T-cell (primary cell): Measurements from ENCODE around the gene RAET1L. TPM values are rescaled to one million over a fixed set of nuclear protein-coding genes. Genes with fewer than 3 reads are reported as not detected.
"Not testable (repeated sequence)": the region's sequence is repeated elsewhere in the genome, so short reads cannot be mapped to it uniquely, and the experiment has no call there.

Experiments
- ATAC-seq, 4 experiments: fragments of 200-7000 bp in 3 of 4; fragments of 150-1000 bp in 1 of 4; cut with Tn5 transposase; replicated peaks in 1 of 4; 1 replicate in 3 of 4; 2 replicates in 1 of 4; pipeline ENCODE4 v1.10.0; 2021; ENCODE audit warnings: moderate library complexity in 3 of 4, mild to moderate bottlenecking in 2 of 4, moderate number of reproducible peaks in 1 of 4
- CTCF ChIA-PET, 2 donors: fragments of 300-600 bp; sonication (Branson Sonifier 250); formaldehyde crosslinking; loops; one replicate each; lab custom pipeline; 2022; ENCODE audit warnings: antibody characterized with exemption in 2 of 2; lab: Charles Lee
- POLR2A ChIA-PET, 2 donors: fragments of 300-600 bp; sonication (Branson Sonifier 250); formaldehyde crosslinking; loops; one replicate each; lab custom pipeline; 2022; ENCODE audit warnings: antibody characterized with exemption in 2 of 2; lab: Charles Lee
- DNase-seq, 35 experiments: peaks; one replicate each; pipeline versions ENCODE4 v3.0.0 to v3.0.0-alpha.2; 2013 to 2023
- H3K27ac ChIP-seq: one replicate; pipeline ENCODE4 v1.5.1; 2013; ENCODE audit warnings: low read length
- H3K27me3 ChIP-seq, 2 experiments: replicated peaks in 1 of 2; 1 replicate in 1 of 2; 2 replicates in 1 of 2; pipeline versions ENCODE4 v1.6.1 to v1.7.0; 2013; ENCODE audit warnings: low read length in 1 of 2, mixed read lengths in 1 of 2; ENCODE audit not compliant: control insufficient read depth in 2 of 2, insufficient read depth in 2 of 2; ENCODE audit errors: extremely low read depth in 1 of 2
- H3K36me3 ChIP-seq, 2 donors: 1 replicate in 1 of 2; 2 replicates in 1 of 2; pipeline versions ENCODE4 v1.6.1 to v1.7.0; 2013; ENCODE audit warnings: low read length in 1 of 2; ENCODE audit not compliant: control insufficient read depth in 2 of 2, insufficient read depth in 1 of 2; ENCODE audit errors: extremely low read depth in 1 of 2
- H3K4me1 ChIP-seq, 2 experiments: 1 replicate in 1 of 2; 2 replicates in 1 of 2; pipeline versions ENCODE4 v1.6.1 to v1.7.0; 2013; ENCODE audit warnings: low read length in 2 of 2, mixed read lengths in 1 of 2; ENCODE audit not compliant: insufficient read depth in 2 of 2, control insufficient read depth in 1 of 2; ENCODE audit errors: extremely low read depth in 1 of 2
- H3K4me3 ChIP-seq, 2 donors: 1 replicate in 1 of 2; 2 replicates in 1 of 2; pipeline versions ENCODE4 v1.5.1 to v1.7.0; 2013; ENCODE audit warnings: mild to moderate bottlenecking in 2 of 2, low read length in 1 of 2, moderate library complexity in 1 of 2; ENCODE audit not compliant: control insufficient read depth in 1 of 2; ENCODE audit errors: extremely low read depth in 1 of 2
- H3K9me3 ChIP-seq: 2 replicates; pipeline ENCODE4 v1.7.0; 2013
- H3K27ac Mint-ChIP-seq, 2 donors: one replicate each; pipeline ENCODE4 v1.8.0; 2020 to 2021; ENCODE audit warnings: mild to moderate bottlenecking in 2 of 2, mixed read lengths in 2 of 2
- H3K27me3 Mint-ChIP-seq, 2 donors: one replicate each; pipeline ENCODE4 v1.8.0; 2021 to 2022; ENCODE audit warnings: mixed read lengths in 2 of 2
- H3K36me3 Mint-ChIP-seq: one replicate; pipeline ENCODE4 v1.8.0; 2021; ENCODE audit warnings: mixed read lengths
- H3K4me1 Mint-ChIP-seq, 3 donors: one replicate each; pipeline ENCODE4 v1.8.0; 2020 to 2022; ENCODE audit warnings: mixed read lengths in 3 of 3, mild to moderate bottlenecking in 1 of 3
- H3K4me3 Mint-ChIP-seq, 3 donors: one replicate each; pipeline ENCODE4 v1.8.0; 2020 to 2022; ENCODE audit warnings: mild to moderate bottlenecking in 3 of 3, mixed read lengths in 3 of 3, moderate library complexity in 3 of 3
- H3K9me3 Mint-ChIP-seq, 3 donors: one replicate each; pipeline ENCODE4 v1.8.0; 2020 to 2022; ENCODE audit warnings: mixed read lengths in 3 of 3
- WGBS: methylation state at CpG from one replicate; pipeline ENCODE4 v1.1.5; 2013; ENCODE audit warnings: missing lambda C conversion rate; ENCODE audit not compliant: insufficient coverage; 5-methylcytosine and 5-hydroxymethylcytosine counted together
- total RNA-seq, 35 experiments: library from RNA in 6 of 35; stranded (reverse) in 6 of 35; fragments of 120-200 nt in 1 of 35; gene quantifications; one replicate each; pipeline versions ENCODE4 v1.2.1 to v1.2.4 and lab custom pipeline; 2013 to 2026

RAET1L gene
- total RNA-seq, 5 donors from 2014 or later (not counting 1 experiment from before 2014, with no cell fraction given) = not detected

GRCh38 chr6:149991472-149991795 lies 33.9 kb downstream of the RAET1L start:
- H3K36me3 ChIP-seq, H3K36me3 Mint-ChIP-seq, H3K9me3 ChIP-seq, H3K9me3 Mint-ChIP-seq, H3K27ac ChIP-seq, H3K27ac Mint-ChIP-seq, CTCF ChIA-PET: not testable (repeated sequence)
- H3K27me3 ChIP-seq = peaks cover 19 to 78% of the 10 kb centered on the region in 2 experiments
- H3K4me1 ChIP-seq = peaks cover 18 to 35% of the 10 kb centered on the region in 2 experiments
- POLR2A ChIA-PET = interaction anchor here in 1 of 2 donors (0.6 kb wide), 1 partner anchor 28 kb away, joined by 3 read pairs; the partner anchor contains the start of gene ULBP1
- DNase-seq (peak in 1 of 35 experiments; percentile 25), ATAC-seq (peak; percentile 51 to 74 (median 58))
- peak overlapping the region; percentile 70 to 82 (median 72) for H3K4me3 Mint-ChIP-seq
- peak overlapping the region in 1 of 2 donors; percentile 79 for H3K4me3 ChIP-seq
- peaks cover 88 to 96% of the 10 kb centered on the region in 2 donors for H3K27me3 Mint-ChIP-seq
- peaks cover 27 to 35% (median 34%) of the 10 kb centered on the region in 3 donors for H3K4me1 Mint-ChIP-seq
- WGBS = no CpG with 5 or more reads among the region's 7 CpGs

- Mint-ChIP-seq H3K36me3 (peaks cover 4% of the 10 kb centered on the region), H3K9me3 (peaks cover 3 to 6% (median 6%) of the 10 kb centered on the region in 3 donors), H3K27ac (no peak overlapping the region), H3K27me3 (peaks cover 89 to 96% of the 10 kb centered on the region in 2 donors), H3K4me1 (peaks cover 27 to 35% (median 34%) of the 10 kb centered on the region in 3 donors), H3K4me3 (peak overlapping the region; percentile 70 to 82 (median 72))
- 1% methylated on average over 46 of the region's 49 CpGs for WGBS
- CTCF ChIA-PET = no interaction called here
- ATAC-seq (peak; percentile 43 to 72 (median 55)), DNase-seq (peak in 4 of 35 experiments; percentile 19 to 52 (median 32))
- no peaks in the 10 kb centered on the region for H3K36me3 ChIP-seq
- no peaks in the 10 kb centered on the region for H3K9me3 ChIP-seq
- peaks cover 18 to 35% of the 10 kb centered on the region in 2 experiments for H3K4me1 ChIP-seq
- no peak overlapping the region for H3K27ac ChIP-seq
- peaks cover 22 to 78% of the 10 kb centered on the region in 2 experiments for H3K27me3 ChIP-seq
- peak overlapping the region; percentile 30 to 79 for H3K4me3 ChIP-seq
- POLR2A ChIA-PET = interaction anchor here in 1 of 2 donors (0.6 kb wide), 1 partner anchor 27 kb away, joined by 3 read pairs; the partner anchor contains the start of gene ULBP1
Measured at GRCh38 chr6:149990661-149991471, 34.5 kb downstream of the RAET1L start.

GRCh38 chr6:149990212-149990660 lies 35.1 kb downstream of the RAET1L start:
- POLR2A ChIA-PET = no interaction called here
- Histone ChIP-seq H3K27ac (no peak overlapping the region), H3K4me1 (peaks cover 18 to 35% of the 10 kb centered on the region in 2 experiments), H3K9me3 (no peaks in the 10 kb centered on the region), H3K27me3 (peaks cover 26 to 78% of the 10 kb centered on the region in 2 experiments), H3K4me3 (peak overlapping the region; percentile 30 to 79), H3K36me3 (no peaks in the 10 kb centered on the region)
- Mint-ChIP-seq H3K4me3 (peak overlapping the region; percentile 70 to 82 (median 72)), H3K4me1 (peaks cover 27 to 35% (median 34%) of the 10 kb centered on the region in 3 donors), H3K36me3 (peaks cover 4% of the 10 kb centered on the region), H3K27ac (peak overlapping the region in 1 of 2 donors; percentile 0), H3K27me3 (peaks cover 89 to 96% of the 10 kb centered on the region in 2 donors), H3K9me3 (peaks cover 3 to 6% (median 6%) of the 10 kb centered on the region in 3 donors)
- WGBS = 6% methylated on average over 27 of the region's 32 CpGs
- CTCF ChIA-PET = no interaction called here
- ATAC-seq (peak in 2 of 4 experiments; percentile 20 to 22), DNase-seq (peak in 1 of 35 experiments; percentile 32)

DNA sequence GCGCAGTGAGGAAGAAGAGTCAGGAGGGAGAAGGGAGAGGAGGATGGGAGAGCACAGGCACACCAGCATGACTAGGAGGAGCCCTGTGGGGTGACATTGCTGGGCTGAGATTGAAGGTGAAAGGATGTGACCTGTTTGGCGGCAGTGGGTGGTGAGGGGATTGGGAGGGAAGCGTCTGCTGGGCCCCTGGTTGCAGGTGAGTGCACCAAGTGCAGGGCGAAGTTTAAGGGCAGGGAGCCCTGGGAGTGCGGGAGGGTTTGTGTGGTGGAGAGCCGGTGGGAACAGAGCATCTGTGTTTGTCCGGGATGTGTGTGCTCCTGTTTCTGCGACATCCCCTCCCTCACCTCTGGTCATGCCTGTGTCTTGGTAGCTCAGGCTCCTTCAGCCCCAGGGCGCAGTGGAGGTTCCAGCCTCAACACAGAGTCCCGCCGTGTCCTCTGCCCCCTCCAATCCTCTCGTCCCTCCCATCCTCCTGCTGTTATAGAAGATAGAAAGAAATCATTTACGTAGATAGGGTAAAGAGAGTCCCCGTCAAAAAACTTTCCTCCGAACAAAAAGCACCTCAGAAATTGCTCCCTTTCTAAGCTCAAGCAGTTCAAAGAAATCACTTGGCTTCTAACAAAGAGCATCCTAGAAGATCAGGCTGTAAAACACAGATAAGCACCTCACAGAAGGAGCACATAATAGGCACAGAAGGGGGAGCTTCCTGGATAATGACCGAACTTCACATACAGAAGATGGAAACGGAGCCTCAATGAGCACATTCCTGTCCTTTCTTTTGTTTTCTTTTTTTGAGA lies 36.6 kb downstream of the RAET1L start:
- Histone ChIP-seq H3K4me1 (peaks cover 18 to 35% of the 10 kb centered on the region in 2 experiments), H3K36me3 (no peaks in the 10 kb centered on the region), H3K27me3 (peaks cover 25 to 77% of the 10 kb centered on the region in 2 experiments), H3K9me3 (no peaks in the 10 kb centered on the region), H3K4me3 (peak overlapping the region in 1 of 2 donors; percentile 15), H3K27ac (no peak overlapping the region)
- Mint-ChIP-seq H3K27ac (peak overlapping the region in 1 of 2 donors; percentile 39), H3K9me3 (peaks cover 3 to 6% (median 6%) of the 10 kb centered on the region in 3 donors), H3K4me1 (peaks cover 27 to 35% (median 34%) of the 10 kb centered on the region in 3 donors), H3K27me3 (peaks cover 86 to 96% of the 10 kb centered on the region in 2 donors), H3K4me3 (peak overlapping the region in 2 of 3 donors; percentile 13 to 82), H3K36me3 (peaks cover 4% of the 10 kb centered on the region)
- ChIA-PET CTCF (interaction anchor here (0.6 to 0.7 kb wide), 2 partner anchors 124 to 154 kb away, joined by 3 to 8 read pairs; no protein-coding TSS in a partner anchor), POLR2A (no interaction called here)
- ATAC-seq = no peak
- DNase-seq = no peak
- WGBS = 20% methylated on average over 5 of the region's 17 CpGs

DNA sequence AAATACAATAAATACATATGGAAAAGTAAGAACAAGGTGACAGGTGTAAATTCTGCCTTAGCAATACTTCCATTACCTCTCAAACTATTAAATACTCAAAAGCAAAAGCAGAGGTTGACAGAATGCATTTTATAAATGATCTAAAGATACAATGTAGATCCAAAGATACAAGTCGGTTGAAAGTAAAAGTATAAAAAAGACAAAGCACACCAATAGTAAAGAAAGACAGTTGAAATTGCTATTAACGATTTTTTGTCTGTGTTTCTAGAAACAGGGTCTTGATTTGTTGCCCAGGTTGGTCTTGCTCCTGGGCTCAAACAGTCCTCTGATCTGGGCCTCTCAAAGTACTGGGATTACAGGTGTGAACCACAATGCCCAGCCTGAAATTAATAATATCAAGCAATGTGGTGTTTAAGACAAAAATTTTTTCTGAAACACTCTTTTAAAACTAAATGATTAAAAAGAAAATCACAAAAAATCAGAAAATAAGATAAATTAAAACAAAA lies 37.7 kb downstream of the RAET1L start:
- Mint-ChIP-seq H3K27ac (no peak overlapping the region), H3K27me3 (peaks cover 82 to 94% of the 10 kb centered on the region in 2 donors), H3K9me3 (peaks cover 3 to 6% (median 6%) of the 10 kb centered on the region in 3 donors), H3K36me3 (peaks cover 4% of the 10 kb centered on the region), H3K4me3 (no peak overlapping the region), H3K4me1 (peaks cover 27 to 35% (median 34%) of the 10 kb centered on the region in 3 donors)
- DNase-seq (no peak), ATAC-seq (no peak)
- Histone ChIP-seq H3K9me3 (no peaks in the 10 kb centered on the region), H3K4me3 (no peak overlapping the region), H3K36me3 (no peaks in the 10 kb centered on the region), H3K27ac (no peak overlapping the region), H3K4me1 (peaks cover 18 to 35% of the 10 kb centered on the region in 2 experiments), H3K27me3 (peaks cover 28 to 84% of the 10 kb centered on the region in 2 experiments)
- CTCF ChIA-PET = no interaction called here
- POLR2A ChIA-PET = no interaction called here
- 50% methylated on average over 1 of the region's 2 CpGs for WGBS
